A549 treated with DMSO at 1 μM for 4 hours (cell line): ENCODE data around the gene KCTD6. TPM values are rescaled to one million over a fixed set of nuclear protein-coding genes. Genes with fewer than 3 reads are reported as not detected.

Experiments used
- total RNA-seq: library from RNA; stranded (reverse); fragments of 200-300 nt; extraction: Qiagen RNA extraction; gene quantifications from 5 replicates; pipeline ENCODE4 v1.2.3, GENCODE V29; 2022; ENCODE audit warnings: low read depth

KCTD6 gene
- total RNA-seq, result 7.0 to 10.1 TPM (median 10.0 TPM) in 5 replicates

GRCh38 chr3:58491506-58492402, at the start of gene KCTD6:
KCTD6 (plus strand) TSS chr3:58492096; CDS start chr3:58498756, 6,660 bp downstream.

GRCh38 chr3:58536501-58537411, 44.9 kb downstream of the KCTD6 start, which contains the start of gene ACOX2:
ACOX2 (minus strand) TSS chr3:58537190; CDS start chr3:58535106, 2,084 bp downstream.

Other genes starting within 250 kb of the KCTD6 start
- 11.5 to 21.2 TPM (median 11.8 TPM) in 5 replicates for gene RPP14, start 185.9 kb upstream of the KCTD6 start, total RNA-seq
- gene HTD2, start 185.6 kb upstream of the KCTD6 start, total RNA-seq, result 6.2 to 8.9 TPM (median 6.6 TPM) in 5 replicates
- 5.4 to 7.8 TPM (median 6.3 TPM) in 5 replicates for gene PXK, start 159.2 kb upstream of the KCTD6 start, total RNA-seq
- gene PDHB, start 58.3 kb upstream of the KCTD6 start, total RNA-seq, result 57.9 to 68.2 TPM (median 64.1 TPM) in 5 replicates
- gene ACOX2, start 45.1 kb downstream of the KCTD6 start, total RNA-seq, result 7.8 to 11.7 TPM (median 10.8 TPM) in 5 replicates
- not detected in 5 replicates for gene FAM107A, start 85.3 kb downstream of the KCTD6 start, total RNA-seq
- gene FAM3D, start 174.7 kb downstream of the KCTD6 start, total RNA-seq, result not detected in 5 replicates